ENCODE measurements around the gene NXNL2.

NXNL2 gene

GRCh38 chr9:88534456-88535225 lies at the start of gene NXNL2:
TSS of gene NXNL2 (plus strand) at chr9:88535178. CDS start at chr9:88535435, 257 bp downstream.
- no peak for ATAC-seq (ENCODE audit: low read depth)
- no peaks in the 10 kb centered on the region for H3K9me3 Mint-ChIP-seq
- peaks cover 13% of the 10 kb centered on the region for H3K27me3 Mint-ChIP-seq
- H3K27ac Mint-ChIP-seq: no peak within 1 kb of the TSS
- H3K36me3 Mint-ChIP-seq: no peaks in the 10 kb centered on the region
- peaks cover 5% of the 10 kb centered on the region for H3K4me1 Mint-ChIP-seq
- H3K4me3 Mint-ChIP-seq: peak within 1 kb of the TSS; percentile 21
- no peak for DNase-seq (ENCODE audit: low spot score in 2 of 2)

GRCh38 chr9:88488166-88488565 lies 46.8 kb upstream of the NXNL2 start:
- no peak for ATAC-seq (ENCODE audit: low read depth)
- Mint-ChIP-seq H3K27ac (no peak overlapping the region), H3K9me3 (no peaks in the 10 kb centered on the region), H3K27me3 (no peaks in the 10 kb centered on the region), H3K4me3 (no peak overlapping the region), H3K36me3 (peaks cover 1% of the 10 kb centered on the region), H3K4me1 (no peaks in the 10 kb centered on the region)
- DNase-seq (ENCODE audit: low spot score in 2 of 2): no peak

- DNase-seq (ENCODE audit: low spot score in 2 of 2) (no peak), ATAC-seq (ENCODE audit: low read depth) (no peak)
- Mint-ChIP-seq H3K4me1 (no peaks in the 10 kb centered on the region), H3K36me3 (no peaks in the 10 kb centered on the region), H3K27me3 (no peaks in the 10 kb centered on the region), H3K9me3 (no peaks in the 10 kb centered on the region), H3K27ac (no peak overlapping the region), H3K4me3 (no peak overlapping the region)
Observed at GRCh38 chr9:88494983-88495721, 39.8 kb upstream of the NXNL2 start.

GRCh38 chr9:88497224-88497623 lies 37.8 kb upstream of the NXNL2 start:
- DNase-seq (ENCODE audit: low spot score in 2 of 2): no peak

GRCh38 chr9:88498880-88499279 lies 36.1 kb upstream of the NXNL2 start:
- no peaks in the 10 kb centered on the region for H3K4me1 Mint-ChIP-seq
- no peak overlapping the region for H3K4me3 Mint-ChIP-seq
- no peaks in the 10 kb centered on the region for H3K36me3 Mint-ChIP-seq
- no peaks in the 10 kb centered on the region for H3K27me3 Mint-ChIP-seq
- H3K9me3 Mint-ChIP-seq: no peaks in the 10 kb centered on the region
- ATAC-seq (ENCODE audit: low read depth): no peak
- DNase-seq (ENCODE audit: low spot score in 2 of 2): no peak
- H3K27ac Mint-ChIP-seq: no peak overlapping the region

More at GRCh38 chr9:88497224-88497623, 37.8 kb upstream of the NXNL2 start:
- Mint-ChIP-seq H3K9me3 (no peaks in the 10 kb centered on the region), H3K36me3 (no peaks in the 10 kb centered on the region), H3K4me3 (no peak overlapping the region), H3K27ac (no peak overlapping the region), H3K27me3 (no peaks in the 10 kb centered on the region), H3K4me1 (no peaks in the 10 kb centered on the region)
- no peak for ATAC-seq (ENCODE audit: low read depth)

GRCh38 chr9:88501086-88501485 lies 33.9 kb upstream of the NXNL2 start:
- Mint-ChIP-seq H3K9me3 (peaks cover 2% of the 10 kb centered on the region), H3K4me3 (no peak overlapping the region), H3K27ac (no peak overlapping the region), H3K36me3 (no peaks in the 10 kb centered on the region), H3K27me3 (peaks cover 5% of the 10 kb centered on the region), H3K4me1 (no peaks in the 10 kb centered on the region)
- no peak for ATAC-seq (ENCODE audit: low read depth)
- no peak for DNase-seq (ENCODE audit: low spot score in 2 of 2)

GRCh38 chr9:88502552-88503034 lies 32.4 kb upstream of the NXNL2 start:
- peaks cover 2% of the 10 kb centered on the region for H3K9me3 Mint-ChIP-seq
- H3K4me3 Mint-ChIP-seq: no peak overlapping the region
- DNase-seq (ENCODE audit: low spot score in 2 of 2): no peak
- no peak overlapping the region for H3K27ac Mint-ChIP-seq
- H3K36me3 Mint-ChIP-seq: no peaks in the 10 kb centered on the region
- no peak for ATAC-seq (ENCODE audit: low read depth)
- no peaks in the 10 kb centered on the region for H3K4me1 Mint-ChIP-seq
- H3K27me3 Mint-ChIP-seq: peaks cover 5% of the 10 kb centered on the region

GRCh38 chr9:88503081-88503844 lies 31.7 kb upstream of the NXNL2 start:
- ATAC-seq (ENCODE audit: low read depth) (no peak), DNase-seq (ENCODE audit: low spot score in 2 of 2) (no peak)
- peaks cover 2% of the 10 kb centered on the region for H3K9me3 Mint-ChIP-seq
- H3K27me3 Mint-ChIP-seq: peaks cover 5% of the 10 kb centered on the region
- no peak overlapping the region for H3K4me3 Mint-ChIP-seq
- H3K4me1 Mint-ChIP-seq: no peaks in the 10 kb centered on the region
- H3K36me3 Mint-ChIP-seq: no peaks in the 10 kb centered on the region
- no peak overlapping the region for H3K27ac Mint-ChIP-seq

- H3K27ac Mint-ChIP-seq: no peak overlapping the region
- H3K36me3 Mint-ChIP-seq: no peaks in the 10 kb centered on the region
- H3K4me1 Mint-ChIP-seq: no peaks in the 10 kb centered on the region
- no peak for ATAC-seq (ENCODE audit: low read depth)
- peaks cover 2% of the 10 kb centered on the region for H3K9me3 Mint-ChIP-seq
- H3K27me3 Mint-ChIP-seq: peaks cover 5% of the 10 kb centered on the region
- DNase-seq (ENCODE audit: low spot score in 2 of 2): no peak
- no peak overlapping the region for H3K4me3 Mint-ChIP-seq
Observed at GRCh38 chr9:88503845-88504764, 30.9 kb upstream of the NXNL2 start.

- H3K9me3 Mint-ChIP-seq: peaks cover 2% of the 10 kb centered on the region
- H3K4me3 Mint-ChIP-seq: no peak overlapping the region
- H3K27me3 Mint-ChIP-seq: peaks cover 5% of the 10 kb centered on the region
- ATAC-seq (ENCODE audit: low read depth) (no peak), DNase-seq (ENCODE audit: low spot score in 2 of 2) (no peak)
- H3K36me3 Mint-ChIP-seq: no peaks in the 10 kb centered on the region
- H3K27ac Mint-ChIP-seq: no peak overlapping the region
- no peaks in the 10 kb centered on the region for H3K4me1 Mint-ChIP-seq
Observed at GRCh38 chr9:88508326-88508725, 26.7 kb upstream of the NXNL2 start.

GRCh38 chr9:88511906-88512305 lies 23.1 kb upstream of the NXNL2 start:
- Mint-ChIP-seq H3K27me3 (no peaks in the 10 kb centered on the region), H3K27ac (no peak overlapping the region), H3K9me3 (peaks cover 6% of the 10 kb centered on the region), H3K4me1 (no peaks in the 10 kb centered on the region), H3K4me3 (no peak overlapping the region), H3K36me3 (no peaks in the 10 kb centered on the region)
- ATAC-seq (ENCODE audit: low read depth): no peak
- DNase-seq (ENCODE audit: low spot score in 2 of 2): no peak

- H3K4me1 Mint-ChIP-seq: no peaks in the 10 kb centered on the region
- DNase-seq (ENCODE audit: low spot score in 2 of 2) (no peak), ATAC-seq (ENCODE audit: low read depth) (no peak)
- H3K9me3 Mint-ChIP-seq: peaks cover 8% of the 10 kb centered on the region
- no peaks in the 10 kb centered on the region for H3K36me3 Mint-ChIP-seq
- H3K27me3 Mint-ChIP-seq: peaks cover 1% of the 10 kb centered on the region
- H3K27ac Mint-ChIP-seq: no peak overlapping the region
- no peak overlapping the region for H3K4me3 Mint-ChIP-seq
Observed at GRCh38 chr9:88514247-88514646, 20.7 kb upstream of the NXNL2 start.

- no peak overlapping the region for H3K4me3 Mint-ChIP-seq
- DNase-seq (ENCODE audit: low spot score in 2 of 2) (no peak), ATAC-seq (ENCODE audit: low read depth) (no peak)
- no peaks in the 10 kb centered on the region for H3K4me1 Mint-ChIP-seq
- H3K27me3 Mint-ChIP-seq: peaks cover 3% of the 10 kb centered on the region
- H3K36me3 Mint-ChIP-seq: no peaks in the 10 kb centered on the region
- no peak overlapping the region for H3K27ac Mint-ChIP-seq
- peaks cover 5% of the 10 kb centered on the region for H3K9me3 Mint-ChIP-seq
Observed at GRCh38 chr9:88521308-88521707, 13.7 kb upstream of the NXNL2 start.
